Measurements from ENCODE around the gene LILRB1. TPM values are rescaled to one million over a fixed set of nuclear protein-coding genes. Genes with fewer than 3 reads are reported as not detected.

The LILRB1 gene
- total and polyA plus RNA-seq, 8 donors: 1.2 to 47.3 (median 1.6) TPM

DNA sequence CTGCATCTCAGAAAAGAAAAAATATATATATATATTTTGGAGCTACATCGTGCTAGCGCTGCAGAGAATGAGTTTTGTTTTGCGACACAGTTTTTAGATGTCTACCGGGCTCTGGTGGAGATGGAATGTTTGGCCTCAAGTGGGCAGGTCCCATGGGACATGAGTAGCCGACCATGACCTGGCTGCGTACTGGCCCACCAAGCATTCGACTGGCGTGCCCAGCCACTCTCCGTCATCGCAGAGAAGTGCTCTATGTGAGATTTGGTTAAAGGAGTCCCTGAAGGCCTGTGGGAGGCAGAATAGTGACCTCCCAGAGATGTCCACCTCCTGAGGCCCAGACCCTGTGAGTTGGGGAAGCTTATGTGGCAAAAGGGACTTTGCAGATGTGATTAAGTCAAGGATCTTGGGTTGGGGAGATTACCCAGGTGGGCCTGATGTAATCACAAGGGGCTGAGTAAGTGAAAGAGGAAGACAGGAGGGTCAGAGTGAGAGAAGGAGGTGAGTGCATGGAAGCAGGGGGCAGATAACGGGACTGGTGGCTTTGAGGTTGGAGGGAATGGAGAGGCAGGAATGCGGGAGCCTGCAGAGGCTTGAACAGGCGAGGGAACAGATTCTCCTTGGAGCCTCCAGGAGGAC is 31.7 kb downstream of the LILRB1 start:
- Histone ChIP-seq H3K4me1 (peaks cover 0 to 16% of the 10 kb centered on the region in 2 donors), H3K27me3 (peaks cover 0 to 44% of the 10 kb centered on the region in 2 donors), H3K36me3 (peaks cover 0 to 20% of the 10 kb centered on the region in 2 donors), H3K4me3 (no peak overlapping the region), H3K27ac (no peak overlapping the region), H3K9me3 (no peaks in the 10 kb centered on the region)
- TF ChIP-seq, protein P1, sequence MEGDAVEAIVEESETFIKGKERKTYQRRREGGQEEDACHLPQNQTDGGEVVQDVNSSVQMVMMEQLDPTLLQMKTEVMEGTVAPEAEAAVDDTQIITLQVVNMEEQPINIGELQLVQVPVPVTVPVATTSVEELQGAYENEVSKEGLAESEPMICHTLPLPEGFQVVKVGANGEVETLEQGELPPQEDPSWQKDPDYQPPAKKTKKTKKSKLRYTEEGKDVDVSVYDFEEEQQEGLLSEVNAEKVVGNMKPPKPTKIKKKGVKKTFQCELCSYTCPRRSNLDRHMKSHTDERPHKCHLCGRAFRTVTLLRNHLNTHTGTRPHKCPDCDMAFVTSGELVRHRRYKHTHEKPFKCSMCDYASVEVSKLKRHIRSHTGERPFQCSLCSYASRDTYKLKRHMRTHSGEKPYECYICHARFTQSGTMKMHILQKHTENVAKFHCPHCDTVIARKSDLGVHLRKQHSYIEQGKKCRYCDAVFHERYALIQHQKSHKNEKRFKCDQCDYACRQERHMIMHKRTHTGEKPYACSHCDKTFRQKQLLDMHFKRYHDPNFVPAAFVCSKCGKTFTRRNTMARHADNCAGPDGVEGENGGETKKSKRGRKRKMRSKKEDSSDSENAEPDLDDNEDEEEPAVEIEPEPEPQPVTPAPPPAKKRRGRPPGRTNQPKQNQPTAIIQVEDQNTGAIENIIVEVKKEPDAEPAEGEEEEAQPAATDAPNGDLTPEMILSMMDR (IDR thresholded peaks at IDR 0.05): no peak
- intact Hi-C loops (cut with DNase I): no loop called here
- ATAC-seq: no peak
- DNase-seq: no peak

GRCh38 chr19:54662730-54663129 is 32.4 kb downstream of the LILRB1 start, which contains the start of gene LILRB4:
TSS of gene LILRB4 (plus strand) at chr19:54662985. CDS start at chr19:54663034, 49 bp downstream.
- Histone ChIP-seq H3K27ac (no peak within 1 kb of the TSS), H3K36me3 (peaks cover 0 to 20% of the 10 kb centered on the region in 2 donors), H3K27me3 (peaks cover 0 to 44% of the 10 kb centered on the region in 2 donors), H3K4me3 (peak within 1 kb of the TSS in 1 of 2 donors; percentile 42), H3K9me3 (no peaks in the 10 kb centered on the region), H3K4me1 (peaks cover 0 to 16% of the 10 kb centered on the region in 2 donors)
- ATAC-seq: peak; percentile 86
- intact Hi-C loops (cut with DNase I): no loop called here
- TF ChIP-seq, protein P1 (IDR thresholded peaks at IDR 0.05): no peak
- DNase-seq: peak in 1 of 4 donors; percentile 74

DNA sequence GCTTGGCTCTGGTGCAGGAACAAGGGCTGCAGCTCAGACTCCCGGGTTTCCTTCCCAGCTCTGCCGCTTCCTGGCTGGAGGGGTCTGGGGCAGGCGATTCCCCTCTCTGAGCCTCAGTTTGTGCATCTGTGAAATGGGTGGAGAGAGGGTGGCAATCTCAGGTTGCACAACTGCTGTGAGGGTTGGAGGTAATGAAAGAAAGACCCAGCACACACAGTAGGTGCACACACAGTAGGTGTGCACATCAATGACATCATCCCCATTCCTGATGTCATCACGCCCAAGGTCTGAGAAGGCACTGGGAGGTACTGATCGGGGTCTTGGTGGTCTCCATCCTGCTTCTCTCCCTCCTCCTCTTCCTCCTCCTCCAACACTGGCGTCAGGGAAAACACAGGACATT is 35.2 kb downstream of the LILRB1 start:
- peaks cover 0 to 16% of the 10 kb centered on the region in 2 donors for H3K4me1 ChIP-seq
- ATAC-seq (no peak), DNase-seq (no peak)
- peak overlapping the region in 1 of 2 donors; percentile 42 for H3K4me3 ChIP-seq
- intact Hi-C loops (cut with DNase I): no loop called here
- no peaks in the 10 kb centered on the region for H3K9me3 ChIP-seq
- peaks cover 0 to 39% of the 10 kb centered on the region in 2 donors for H3K27me3 ChIP-seq
- H3K27ac ChIP-seq: no peak overlapping the region
- TF ChIP-seq, protein P1 (IDR thresholded peaks at IDR 0.05): no peak
- H3K36me3 ChIP-seq: peaks cover 0 to 20% of the 10 kb centered on the region in 2 donors

- peaks cover 0 to 20% of the 10 kb centered on the region in 2 donors for H3K36me3 ChIP-seq
- no peak overlapping the region for H3K4me3 ChIP-seq
- peaks cover 0 to 11% of the 10 kb centered on the region in 2 donors for H3K4me1 ChIP-seq
- H3K27ac ChIP-seq: no peak overlapping the region
- intact Hi-C loops (cut with DNase I): no loop called here
- ATAC-seq: no peak
- DNase-seq: no peak
- H3K9me3 ChIP-seq: no peaks in the 10 kb centered on the region
- TF ChIP-seq, protein P1 (IDR thresholded peaks at IDR 0.05): no peak
- peaks cover 0 to 54% of the 10 kb centered on the region in 2 donors for H3K27me3 ChIP-seq
These were observed 36.9 kb downstream of the LILRB1 start for GRCh38 chr19:54667217-54667616.

GRCh38 chr19:54668353-54668752 is 38.1 kb downstream of the LILRB1 start:
- ATAC-seq: no peak
- Histone ChIP-seq H3K27me3 (peaks cover 0 to 54% of the 10 kb centered on the region in 2 donors), H3K4me1 (peaks cover 0 to 15% of the 10 kb centered on the region in 2 donors), H3K27ac (no peak overlapping the region), H3K4me3 (no peak overlapping the region), H3K36me3 (peaks cover 0 to 20% of the 10 kb centered on the region in 2 donors), H3K9me3 (no peaks in the 10 kb centered on the region)
- TF ChIP-seq, protein P1 (IDR thresholded peaks at IDR 0.05): no peak
- DNase-seq: no peak
- intact Hi-C loops (cut with DNase I): no loop called here

Data from left lung (tissue), 10 donors.